ENCODE results near the gene PRKAB2.
"Not testable (repeated sequence)": the region's sequence is repeated elsewhere in the genome, so short reads cannot be mapped to it uniquely, and the experiment has no call there.

PRKAB2 gene, protein sequence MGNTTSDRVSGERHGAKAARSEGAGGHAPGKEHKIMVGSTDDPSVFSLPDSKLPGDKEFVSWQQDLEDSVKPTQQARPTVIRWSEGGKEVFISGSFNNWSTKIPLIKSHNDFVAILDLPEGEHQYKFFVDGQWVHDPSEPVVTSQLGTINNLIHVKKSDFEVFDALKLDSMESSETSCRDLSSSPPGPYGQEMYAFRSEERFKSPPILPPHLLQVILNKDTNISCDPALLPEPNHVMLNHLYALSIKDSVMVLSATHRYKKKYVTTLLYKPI

DNA sequence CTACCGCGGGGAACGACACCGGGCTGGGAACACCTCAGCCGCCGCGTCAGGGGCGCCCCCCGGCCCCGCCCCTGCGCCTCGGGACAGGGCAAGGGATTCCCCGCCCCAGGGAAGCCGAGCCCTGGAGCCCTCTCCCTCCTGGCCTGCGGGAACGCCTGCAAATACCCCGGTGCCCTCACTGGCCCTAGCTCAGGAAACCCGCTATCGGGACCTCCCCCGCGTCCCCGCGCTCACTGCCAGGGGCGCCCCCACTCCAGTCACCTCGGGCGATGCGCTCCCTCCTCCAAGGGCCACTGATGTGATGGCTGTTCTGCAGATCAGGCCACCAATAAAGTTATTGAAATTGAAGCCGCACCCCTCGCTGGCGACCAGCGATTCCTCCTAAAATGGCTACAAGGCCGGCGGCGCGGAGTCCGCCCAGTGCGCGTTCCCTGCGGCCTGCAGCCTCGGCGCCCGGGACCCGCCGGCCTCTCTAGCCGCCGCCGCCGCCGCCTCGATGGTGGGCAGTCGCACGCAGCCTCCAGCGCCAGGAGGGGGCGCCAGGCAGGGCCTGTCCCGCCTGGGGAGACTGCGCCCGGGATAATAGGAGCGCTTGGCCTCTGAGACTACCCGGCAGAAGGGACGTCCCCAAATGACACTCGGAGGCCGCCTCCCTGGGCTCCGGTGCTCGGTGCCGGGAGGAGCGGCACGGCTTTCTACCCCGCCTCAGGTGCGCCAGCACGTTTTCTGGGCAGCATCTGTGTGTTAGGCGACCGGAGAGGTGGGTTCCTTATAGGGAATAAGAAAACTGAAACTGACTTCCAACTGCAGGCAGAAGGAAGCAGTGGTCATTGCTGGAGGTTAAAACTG, at the start of gene PRKAB2:
Gene PRKAB2 (minus strand): TSS at position 303 of the 849 bp plus-strand sequence. CDS start 326 bp downstream, outside the sequence.
- peak; percentile 78 for DNase-seq (ENCODE audit: low read depth)

DNA sequence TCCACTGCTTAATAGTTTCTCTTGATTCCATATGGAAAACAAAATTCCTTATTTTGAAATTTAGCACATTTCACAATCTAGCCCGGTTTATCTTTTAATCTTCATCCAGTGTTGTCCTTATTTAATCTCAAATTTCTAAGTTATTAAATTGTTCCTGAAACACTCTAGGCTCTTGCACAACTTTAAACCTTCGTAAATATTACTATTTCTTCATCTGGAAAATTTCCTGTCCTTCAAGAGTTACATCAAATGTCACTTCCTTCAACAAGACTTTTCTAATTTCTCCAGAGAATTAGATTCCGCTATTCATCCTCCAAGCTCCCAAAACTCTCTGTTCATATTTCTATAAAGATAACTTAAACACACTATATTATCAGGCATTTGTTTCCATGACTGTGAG, 46.3 kb upstream of the PRKAB2 start:
- no peak for DNase-seq (ENCODE audit: low read depth)

DNA sequence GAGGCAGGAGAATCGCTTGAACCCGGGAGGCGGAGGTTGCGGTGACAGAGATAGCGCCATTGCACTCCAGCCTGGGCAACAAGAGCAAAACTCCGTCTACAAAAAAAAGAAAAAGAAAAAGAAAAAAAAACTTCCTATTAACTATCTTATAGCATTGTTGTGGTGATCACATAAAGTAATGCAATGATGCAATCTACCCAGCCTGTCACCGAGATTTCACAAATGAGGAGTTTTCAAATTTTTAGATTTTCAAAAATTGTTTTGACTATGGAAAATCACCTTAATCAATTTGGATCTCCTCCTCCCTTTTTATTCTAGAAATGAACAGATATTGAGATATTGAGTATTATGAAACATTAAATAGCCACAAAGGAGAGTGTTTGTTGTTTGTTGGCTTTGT, 44.9 kb upstream of the PRKAB2 start:
- DNase-seq (ENCODE audit: low read depth), result no peak

DNA sequence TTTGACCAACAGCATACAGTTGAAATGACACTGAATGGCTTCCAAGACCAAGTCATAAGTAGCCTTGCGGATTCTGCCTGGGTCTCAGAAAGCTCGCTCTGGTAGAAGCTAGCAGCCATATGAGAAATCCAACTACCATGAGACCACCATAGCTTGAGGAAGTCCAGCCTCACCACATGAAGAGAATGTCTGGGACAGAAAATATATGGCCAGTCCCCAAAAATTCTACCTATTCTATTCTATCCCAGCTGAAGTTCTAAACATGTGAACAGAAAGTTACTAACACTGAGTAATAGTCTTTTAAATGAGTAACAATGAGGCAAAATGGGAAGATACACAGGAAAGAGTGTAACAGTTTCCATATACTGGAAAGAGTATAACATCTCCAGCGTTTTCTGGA, 43.9 kb upstream of the PRKAB2 start:
- DNase-seq (ENCODE audit: low read depth), result no peak

DNA sequence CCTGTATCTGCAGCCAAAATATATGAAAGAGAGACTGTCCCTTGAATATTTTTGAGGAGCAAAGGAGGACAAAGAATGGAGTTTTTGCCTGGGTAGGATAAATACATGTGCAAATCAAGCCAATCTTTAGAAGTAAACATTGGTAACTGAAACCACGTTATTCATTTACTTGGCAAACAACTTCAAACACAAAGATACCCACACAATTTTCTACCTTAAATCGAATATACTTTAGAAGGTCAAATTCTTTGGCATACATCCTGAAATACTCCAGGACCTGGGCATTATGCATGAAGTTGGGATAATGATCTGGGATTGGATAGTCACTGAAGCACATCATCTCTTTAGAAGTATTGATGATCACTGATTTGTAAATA, 43.3 kb upstream of the PRKAB2 start:
- no peak for DNase-seq (ENCODE audit: low read depth)

DNA sequence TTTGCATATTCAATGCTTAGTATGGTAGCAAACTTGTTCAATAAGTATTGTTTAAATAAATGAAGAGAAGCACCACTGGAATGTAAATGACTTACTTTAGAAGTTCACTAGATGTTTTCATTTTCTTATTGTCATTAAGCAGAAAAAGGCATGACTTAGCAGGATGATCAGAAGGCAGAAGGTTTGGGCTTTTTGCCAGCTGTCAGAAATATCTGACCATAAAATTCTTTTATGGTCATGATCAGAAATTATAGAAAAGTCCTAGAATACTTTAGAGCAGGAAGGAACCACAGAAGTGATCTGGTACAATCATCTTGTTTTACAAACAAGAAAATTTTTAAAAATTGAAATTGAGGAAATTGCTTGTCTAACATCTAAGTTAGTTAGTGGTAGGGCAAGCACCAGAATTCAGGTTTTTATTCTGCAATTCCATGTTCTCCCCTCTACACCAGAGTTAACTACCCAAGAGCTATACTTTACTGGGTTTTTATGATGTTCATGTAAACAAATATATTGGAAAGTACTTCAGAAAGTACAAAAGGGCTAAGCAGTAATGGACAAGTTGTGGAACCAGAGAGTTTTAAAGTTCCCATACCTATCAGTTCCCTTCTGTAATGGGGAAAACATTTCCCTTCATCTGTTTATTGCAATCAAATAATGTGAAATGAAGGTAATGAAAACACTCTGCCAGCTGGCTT, 42.7 kb upstream of the PRKAB2 start:
- no peak for DNase-seq (ENCODE audit: low read depth)

DNA sequence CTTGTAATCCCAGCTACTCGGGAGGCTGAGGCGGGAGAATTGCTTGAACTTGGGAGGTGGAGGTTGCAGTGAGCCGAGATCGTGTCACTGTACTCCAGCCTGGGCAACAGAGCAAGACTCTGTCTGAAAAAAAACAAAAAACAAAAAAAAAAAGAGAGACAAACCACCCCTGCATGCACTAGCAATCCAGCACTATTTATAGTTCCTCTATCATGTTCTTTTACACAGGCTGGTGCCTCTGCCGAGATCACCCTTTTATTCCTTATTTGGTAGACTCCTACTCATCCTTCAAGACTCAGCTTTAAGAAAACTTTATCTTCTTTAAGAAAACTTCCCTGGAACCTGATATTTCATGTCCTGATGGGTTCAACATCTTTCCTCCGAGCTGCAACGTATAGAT, 42.1 kb upstream of the PRKAB2 start:
- no peak for DNase-seq (ENCODE audit: low read depth)

DNA sequence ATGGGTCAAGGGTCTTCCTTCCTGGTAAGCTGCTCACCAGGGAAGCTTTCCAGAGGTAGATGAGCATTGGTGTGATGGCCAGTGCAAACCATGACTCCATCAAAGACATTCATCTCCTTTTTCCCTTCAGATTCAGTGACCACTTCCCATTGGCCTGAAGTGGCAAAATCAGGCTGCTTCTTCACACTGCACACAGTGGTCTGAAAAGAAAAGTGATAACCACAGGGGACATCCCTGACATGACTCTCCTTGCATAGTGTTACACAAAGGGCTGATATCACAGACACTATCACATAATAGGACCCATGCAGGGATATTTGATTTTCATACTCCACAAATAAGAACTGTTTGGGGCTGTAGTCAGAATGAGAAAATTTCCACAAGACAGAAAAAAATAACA, 41.0 kb upstream of the PRKAB2 start:
- DNase-seq (ENCODE audit: low read depth), result no peak

DNA sequence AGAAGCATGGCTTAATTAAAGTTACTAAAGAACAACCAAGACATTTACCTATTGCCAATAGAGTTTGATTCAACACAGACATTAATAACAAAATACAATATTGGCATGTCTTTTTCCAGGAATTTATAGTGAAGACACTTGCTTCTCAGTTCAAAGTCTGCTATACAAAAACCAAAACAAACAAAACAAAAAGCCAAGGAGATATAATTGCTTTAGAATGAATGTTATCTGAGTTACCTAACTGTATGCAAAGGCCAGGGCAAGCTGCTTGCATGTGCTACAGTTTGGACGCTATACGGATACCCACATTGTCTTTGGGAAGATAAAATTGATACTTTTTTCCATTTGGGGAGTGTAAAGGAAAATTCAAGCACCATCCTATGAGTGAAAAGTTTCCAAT, 39.3 kb upstream of the PRKAB2 start:
- no peak for DNase-seq (ENCODE audit: low read depth)

DNA sequence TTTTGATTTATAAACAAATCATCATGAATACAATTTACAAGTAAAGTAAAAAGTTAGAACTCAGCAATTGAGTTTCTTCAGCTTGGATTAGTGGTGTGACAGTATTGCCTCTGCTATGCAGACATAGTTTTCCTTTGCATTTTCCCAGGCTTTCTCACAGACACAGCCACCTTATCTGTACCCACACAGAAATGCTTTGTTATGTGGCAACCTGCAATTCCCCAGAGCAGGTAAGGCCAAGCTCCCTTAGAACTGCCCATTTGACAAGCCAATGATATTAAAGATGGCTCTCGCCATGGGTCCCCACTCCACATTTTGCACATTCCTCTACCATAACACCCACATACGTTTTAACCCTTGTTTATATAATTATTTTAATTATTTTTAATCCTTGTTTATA, 38.7 kb upstream of the PRKAB2 start:
- no peak for DNase-seq (ENCODE audit: low read depth)

DNA sequence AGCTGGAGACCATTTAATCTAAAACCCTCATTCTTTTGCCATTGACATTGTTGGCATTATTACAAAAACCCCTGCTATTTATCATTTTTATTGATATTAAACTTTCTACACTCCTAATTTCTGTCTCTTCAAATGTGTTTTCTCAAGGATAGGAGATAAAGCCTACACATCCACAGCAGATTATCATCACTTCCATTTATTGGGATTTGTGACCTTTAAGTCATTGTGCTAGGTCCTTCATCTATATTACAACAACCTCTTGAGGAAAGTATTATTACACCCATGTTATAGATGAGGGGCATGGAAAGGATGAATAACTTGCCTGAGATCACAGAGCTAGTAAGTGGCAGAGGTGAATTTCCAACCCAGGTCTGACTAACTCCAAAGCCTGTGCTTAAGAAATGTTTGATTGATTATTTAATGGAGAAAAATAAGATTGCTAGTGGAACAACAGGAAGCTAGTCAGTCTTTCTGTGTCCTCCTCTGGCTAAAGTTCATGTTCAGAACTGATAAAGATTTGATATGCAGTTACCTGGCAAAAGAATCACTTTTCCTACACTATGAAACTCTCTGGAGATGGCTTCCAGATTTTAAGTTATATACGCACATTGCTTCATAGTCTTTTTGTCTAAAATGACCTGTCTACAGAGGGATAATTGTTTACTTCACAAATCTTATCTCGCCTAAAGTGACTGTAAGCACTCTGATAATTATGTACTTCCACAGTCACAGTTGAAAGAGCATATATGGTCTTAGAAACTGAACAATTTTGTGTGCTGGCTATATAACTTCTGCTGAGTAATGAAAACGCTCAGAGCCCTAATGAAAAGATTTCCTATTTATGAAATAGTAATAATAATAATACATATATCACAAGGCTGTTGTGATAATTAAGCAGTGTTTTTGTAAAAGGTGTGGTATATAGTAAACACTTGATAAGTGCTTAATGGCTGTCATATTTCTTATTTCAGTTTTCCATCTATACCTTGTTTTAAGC, 37.9 kb upstream of the PRKAB2 start:
- no peak for DNase-seq (ENCODE audit: low read depth)

DNA sequence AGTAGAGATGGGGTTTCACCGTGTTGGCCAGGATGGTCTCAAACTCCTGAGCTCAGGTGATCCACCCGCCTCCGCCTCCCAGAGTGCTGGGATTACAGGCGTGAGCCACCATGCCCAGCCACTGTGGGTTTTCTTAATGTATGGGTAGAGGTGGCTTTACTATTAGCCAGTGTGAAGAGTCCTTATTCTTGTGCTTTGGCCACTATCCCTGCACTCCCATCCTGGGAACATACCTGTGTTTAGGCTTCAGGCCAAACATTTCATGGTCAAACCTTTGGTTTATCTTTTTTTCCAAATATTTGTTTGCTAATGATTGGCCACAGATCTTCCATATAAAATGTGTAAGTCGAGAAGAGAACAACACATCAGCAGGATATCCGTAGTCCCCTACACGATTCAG, 36.3 kb upstream of the PRKAB2 start:
- no peak for DNase-seq (ENCODE audit: low read depth)

DNA sequence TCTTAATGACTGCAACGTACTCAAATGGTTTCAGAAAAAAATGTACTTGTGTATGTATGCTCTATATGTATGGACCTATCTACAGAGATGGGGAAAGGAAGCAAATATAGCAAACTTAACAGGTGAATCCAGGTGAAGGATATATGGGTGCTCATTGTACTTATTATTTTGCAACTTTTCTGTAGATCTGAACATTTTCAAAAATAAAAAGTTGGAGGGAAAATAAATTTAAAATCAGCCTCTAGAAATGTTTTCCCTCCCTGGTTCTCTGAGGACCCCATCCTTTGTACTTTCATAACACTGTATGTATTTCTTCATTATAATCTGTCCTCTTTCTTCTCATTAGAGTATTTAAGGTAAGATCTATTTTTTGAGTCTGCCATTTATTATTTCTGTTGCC, 34.9 kb upstream of the PRKAB2 start:
- DNase-seq (ENCODE audit: low read depth), result no peak

DNA sequence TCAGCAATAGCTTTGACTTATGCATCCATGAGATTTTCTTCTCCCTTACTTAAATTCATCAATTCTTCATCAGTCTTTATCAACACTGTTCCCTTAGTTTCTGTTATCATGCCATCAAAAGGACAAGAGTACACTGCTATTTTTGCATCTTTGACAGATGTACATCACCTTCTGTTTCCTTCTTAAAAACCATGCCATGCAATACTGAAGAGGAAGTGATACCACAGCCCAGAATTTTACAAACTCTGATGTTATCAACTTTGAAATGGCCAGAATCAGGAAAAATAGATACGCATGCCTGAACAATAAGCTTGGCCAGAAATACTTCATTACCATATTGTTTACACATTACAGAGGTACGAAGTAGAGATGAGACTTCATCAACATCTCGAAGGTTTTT, 31.8 kb upstream of the PRKAB2 start:
- DNase-seq (ENCODE audit: low read depth), result no peak

DNA sequence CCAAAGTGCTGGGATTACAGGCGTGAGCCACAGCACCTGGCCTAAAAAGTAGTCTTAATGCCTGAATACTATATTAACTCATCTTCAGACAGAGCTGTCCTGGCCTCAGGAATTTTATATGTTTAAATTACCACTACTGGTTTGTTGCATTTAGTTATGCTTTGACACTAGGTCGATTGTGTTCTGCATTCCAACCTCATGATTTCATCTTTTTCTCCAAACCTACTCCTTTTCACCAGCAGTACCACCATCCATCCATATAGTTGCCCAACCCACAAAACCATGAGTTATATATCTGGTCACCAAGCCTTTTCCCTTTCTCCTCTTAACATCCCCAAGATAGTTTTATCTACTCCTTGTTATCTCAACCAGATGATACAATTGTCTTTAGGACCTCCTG, 30.3 kb upstream of the PRKAB2 start:
- DNase-seq (ENCODE audit: low read depth), result no peak

DNA sequence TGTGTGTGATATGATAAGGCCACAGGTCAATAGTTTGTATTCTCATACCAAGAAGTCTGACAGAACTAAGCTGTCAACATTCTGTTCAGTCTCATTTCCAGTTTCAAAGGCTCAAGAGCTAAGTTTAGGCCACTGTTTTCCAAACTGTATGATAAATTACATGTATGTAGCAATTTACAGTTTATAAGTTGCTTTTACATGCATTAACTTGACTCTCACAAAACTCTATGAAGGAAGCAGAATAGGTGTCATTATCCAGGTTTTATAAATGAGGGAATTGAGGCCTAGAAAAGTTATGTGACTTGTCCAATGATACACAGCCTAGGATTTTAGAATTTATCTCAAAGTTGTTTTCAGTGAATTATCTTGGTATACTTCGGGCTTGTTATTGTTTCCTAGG, 29.5 kb upstream of the PRKAB2 start:
- DNase-seq (ENCODE audit: low read depth), result no peak

DNA sequence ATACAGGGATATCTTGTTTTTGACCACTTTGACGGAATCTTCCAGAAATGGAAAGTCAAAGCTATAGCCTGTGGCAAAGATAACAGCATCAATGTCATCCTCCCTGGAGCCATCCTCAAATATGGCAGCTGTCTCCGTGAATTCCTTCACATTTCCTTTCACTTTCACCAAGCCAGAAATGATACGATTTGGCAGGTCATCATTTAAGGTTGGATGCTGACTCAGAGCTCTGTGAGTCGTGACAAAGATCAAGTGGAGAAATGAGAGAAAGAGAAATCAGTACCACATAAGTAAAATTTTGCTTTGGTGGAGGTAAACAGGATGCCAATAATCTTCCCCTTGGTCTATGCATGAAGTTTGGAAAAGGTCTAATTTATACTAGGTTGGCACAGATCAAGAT, 29.0 kb upstream of the PRKAB2 start:
- DNase-seq (ENCODE audit: low read depth), result peak; percentile 14

DNA sequence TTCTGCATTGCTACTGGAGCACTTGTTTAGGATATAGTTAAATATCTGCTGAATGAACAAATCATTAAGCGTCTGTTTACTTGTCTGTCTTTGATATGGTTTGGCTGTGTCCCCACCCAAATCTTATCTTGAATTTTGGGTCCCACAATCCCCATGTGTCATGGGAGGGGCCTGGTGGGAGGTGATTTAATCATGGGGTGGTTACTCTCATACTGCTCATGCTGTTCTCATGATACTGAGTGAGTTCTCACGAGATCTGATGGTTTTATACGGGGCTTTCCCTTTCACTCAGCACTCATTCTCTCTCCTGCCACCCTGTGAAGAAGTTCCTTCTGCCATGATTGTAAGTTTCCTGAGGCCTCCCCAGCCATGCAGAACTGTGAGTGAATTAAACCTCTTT, 25.1 kb upstream of the PRKAB2 start:
- DNase-seq (ENCODE audit: low read depth), result not testable (repeated sequence)

DNA sequence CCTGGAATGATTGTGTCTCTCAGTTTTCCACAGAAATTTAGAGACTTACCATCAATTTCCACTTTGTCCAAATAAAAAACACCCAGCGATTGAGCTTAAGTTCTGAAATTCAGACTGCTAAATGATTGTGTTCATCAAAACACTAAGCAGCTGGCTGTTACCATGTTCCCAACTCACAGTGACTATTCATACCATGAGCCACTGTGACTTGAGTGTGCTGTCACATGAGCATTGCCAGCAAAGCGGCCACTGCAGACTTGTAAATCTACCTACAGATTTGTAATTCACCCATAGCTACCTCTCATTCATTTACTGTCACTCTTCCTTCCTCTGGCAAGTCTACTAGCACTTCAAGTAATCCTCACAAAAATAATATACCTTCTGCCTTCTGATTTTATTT, 17.2 kb upstream of the PRKAB2 start:
- DNase-seq (ENCODE audit: low read depth), result no peak

DNA sequence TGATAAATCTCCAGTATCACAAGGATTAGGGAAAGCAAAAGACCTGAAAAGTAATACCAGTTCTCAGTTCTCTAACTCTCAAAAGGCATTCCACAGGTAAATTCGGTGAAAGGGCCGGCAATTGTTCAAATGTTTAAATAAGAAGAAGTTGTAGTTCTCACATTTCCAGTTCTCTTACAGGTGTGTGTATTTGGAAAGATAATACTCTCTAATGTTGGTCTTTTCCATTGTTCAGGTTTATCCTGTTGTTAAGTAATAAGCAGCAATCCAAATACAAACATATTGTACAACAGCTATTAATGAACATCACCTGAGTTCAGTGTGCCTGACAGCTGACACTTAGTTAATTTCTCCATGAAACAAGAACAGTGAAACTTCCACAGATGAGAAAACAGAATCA, 13.2 kb upstream of the PRKAB2 start:
- DNase-seq (ENCODE audit: low read depth), result no peak

DNA sequence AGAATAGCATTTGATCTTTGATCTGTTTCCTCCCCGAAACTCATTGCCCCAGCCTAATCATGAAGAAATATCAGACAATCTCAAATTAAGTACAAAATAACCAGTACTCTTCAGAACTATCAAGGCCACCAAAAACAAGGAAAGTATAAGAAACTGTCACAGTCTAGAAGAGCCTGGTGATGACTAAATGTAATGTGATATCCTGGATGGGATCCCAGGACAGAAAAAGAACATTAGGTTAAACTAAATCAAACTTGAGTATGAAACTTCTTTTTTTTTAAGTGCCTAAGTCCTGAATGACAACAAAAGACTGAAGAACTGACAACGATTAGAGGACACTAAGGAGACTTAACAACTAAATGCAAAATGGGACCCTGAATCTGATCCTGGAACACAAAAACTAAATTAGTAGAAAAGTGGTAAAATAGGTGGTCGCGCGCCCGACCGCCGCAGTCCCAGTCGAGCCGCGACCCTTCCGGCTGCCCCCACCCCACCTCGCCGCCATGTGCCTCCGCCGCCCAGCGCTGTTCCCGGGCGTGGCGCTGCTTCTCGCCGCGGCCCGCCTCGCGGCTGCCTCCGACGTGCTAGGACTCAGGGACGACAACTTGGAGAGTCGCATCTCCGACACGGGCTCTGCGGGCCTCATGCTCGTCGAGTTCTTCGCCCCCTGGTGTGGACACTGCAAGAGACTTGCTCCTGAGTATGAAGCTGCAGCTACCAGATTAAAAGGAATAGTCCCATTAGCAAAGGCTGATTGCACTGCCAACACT, 5.5 kb upstream of the PRKAB2 start:
- no peak for DNase-seq (ENCODE audit: low read depth)

All from HS-5 (cell line).